GM12873 (cell line): ENCODE data around the gene B4GALNT1.

Source experiments
- CTCF ChIP-seq: IDR thresholded peaks from 2 replicates; pipeline ENCODE4 v1.5.1; 2012; ENCODE audit warnings: low read depth, mild to moderate bottlenecking, moderate library complexity, low read length, control low read depth; ENCODE audit not compliant: insufficient read depth; ENCODE audit errors: missing control alignments

The B4GALNT1 gene

GRCh38 chr12:57632073-57632957 lies 686 bp downstream of the B4GALNT1 start:
- TF ChIP-seq CTCF: peak; percentile 3

DNA sequence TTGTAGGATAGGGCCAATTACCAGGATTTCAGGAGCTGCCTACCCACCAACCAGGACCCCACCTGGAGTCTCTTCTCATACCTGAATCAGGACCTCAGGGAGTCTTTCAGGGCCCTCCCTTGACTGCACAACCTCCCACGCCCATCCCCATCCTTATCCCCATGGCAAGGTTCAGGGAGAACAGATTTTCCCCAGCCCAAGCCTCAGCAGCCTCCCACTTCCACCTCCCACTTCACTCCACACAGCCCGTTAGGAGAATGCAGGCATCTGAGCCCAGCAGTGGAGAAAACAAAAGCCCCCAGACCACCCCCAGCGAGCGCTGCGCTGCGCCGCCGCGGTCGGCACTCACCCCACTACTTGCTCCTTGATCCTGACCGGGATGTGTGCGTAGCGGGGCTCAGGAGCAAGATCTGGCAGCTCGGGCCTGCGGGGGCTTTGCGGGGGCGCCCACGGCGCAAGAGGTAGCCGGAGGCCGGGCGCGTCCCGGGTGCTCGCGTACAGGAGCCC lies 1.4 kb downstream of the B4GALNT1 start:
- no peak for TF ChIP-seq CTCF

GRCh38 chr12:57630891-57631433 lies 2.0 kb downstream of the B4GALNT1 start:
- TF ChIP-seq CTCF: no peak

- TF ChIP-seq CTCF: no peak
Measured at GRCh38 chr12:57629897-57630471, 3.0 kb downstream of the B4GALNT1 start.

- TF ChIP-seq CTCF: no peak
Measured at GRCh38 chr12:57628280-57629191, 4.5 kb downstream of the B4GALNT1 start.

DNA sequence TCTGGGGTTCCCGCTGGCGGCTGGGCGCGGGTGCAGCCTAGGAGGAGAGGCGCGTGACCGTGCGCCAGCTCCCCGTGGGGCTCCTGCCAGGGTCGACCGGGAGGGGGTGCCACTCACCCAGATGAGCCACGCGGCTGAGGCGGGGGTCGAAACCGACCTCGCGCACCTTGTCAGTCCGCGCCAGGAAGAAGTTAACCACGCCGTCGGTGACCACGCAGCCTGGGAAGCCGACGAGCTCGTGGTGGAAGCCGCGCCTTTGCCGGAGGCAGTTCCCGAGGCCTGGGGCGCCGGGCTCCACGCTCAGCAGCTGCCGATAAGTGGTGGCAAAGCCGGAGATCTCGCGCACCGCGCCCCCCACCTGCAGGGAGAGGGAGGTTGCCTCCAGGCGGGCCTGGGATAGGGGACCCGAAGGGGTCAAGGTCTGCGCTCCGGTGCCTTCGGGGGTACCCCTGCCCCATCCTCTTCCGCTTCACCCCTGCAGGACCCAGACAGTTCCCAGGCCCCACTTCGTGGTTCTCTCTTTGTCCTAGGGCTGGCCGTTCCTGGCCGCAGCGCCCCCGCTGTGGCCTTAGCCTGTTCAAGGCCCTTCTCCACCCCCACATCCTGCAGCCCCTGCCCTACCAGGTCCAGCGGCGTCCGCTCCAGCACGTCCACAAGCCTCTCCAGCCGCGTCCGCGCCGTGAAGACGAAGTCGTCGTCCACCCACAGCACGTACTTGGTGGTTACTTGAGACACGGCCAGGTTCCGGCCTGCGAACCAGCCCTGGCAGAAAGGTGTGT lies 5.3 kb downstream of the B4GALNT1 start:
- TF ChIP-seq CTCF: peak; percentile 42
